Heart right ventricle (tissue), 16 donors: Measurements from ENCODE around the gene RABGAP1. TPM values are rescaled to one million over a fixed set of nuclear protein-coding genes. Genes with fewer than 3 reads are reported as not detected.
A peak's percentile ranks its signal among the peaks of the same experiment; 100 is the strongest.

Experiments used
- ATAC-seq, 8 donors: fragments of 200-7000 bp; cut with Tn5 transposase; one replicate each; pipeline ENCODE4 v1.9.1; 2020; ENCODE audit warnings: mild to moderate bottlenecking in 8 of 8, moderate library complexity in 8 of 8, moderate number of reproducible peaks in 1 of 8
- DNase-seq, 2 donors: peaks; one replicate each; pipeline ENCODE4 v3.0.0-alpha.2; 2020
- H3K27ac ChIP-seq, 10 donors: fragments of 200-600 bp; sonication (generic) in 2 of 10; one replicate each; pipeline versions ENCODE4 v1.5.0 to v1.8.0; 2020 to 2022; ENCODE audit warnings: mild to moderate bottlenecking in 3 of 10
- H3K27me3 ChIP-seq, 7 donors: fragments of 200-600 bp; one replicate each; pipeline ENCODE4 v1.8.0; 2021 to 2022; ENCODE audit warnings: mild to moderate bottlenecking in 2 of 7
- H3K36me3 ChIP-seq, 9 donors: fragments of 200-600 bp; sonication (generic) in 1 of 9; one replicate each; pipeline versions ENCODE4 v1.5.0 to v1.8.0; 2020 to 2022; ENCODE audit warnings: mild to moderate bottlenecking in 2 of 9
- H3K4me1 ChIP-seq, 9 donors: fragments of 200-600 bp; sonication (generic) in 1 of 9; one replicate each; pipeline versions ENCODE4 v1.5.0 to v1.8.0; 2020 to 2022; ENCODE audit warnings: mild to moderate bottlenecking in 4 of 9
- H3K4me3 ChIP-seq, 10 donors: fragments of 200-600 bp; sonication (generic) in 2 of 10; one replicate each; pipeline versions ENCODE4 v1.5.0 to v1.8.0; 2020 to 2022; ENCODE audit warnings: mild to moderate bottlenecking in 7 of 10, moderate library complexity in 2 of 10
- H3K9me3 ChIP-seq, 11 donors: fragments of 200-600 bp in 10 of 11; sonication (generic) in 2 of 11; one replicate each; pipeline versions ENCODE4 v1.5.0 to v1.8.0; 2013 to 2022; ENCODE audit warnings: mild to moderate bottlenecking in 2 of 11, control low read depth in 1 of 11, moderate library complexity in 1 of 11
- CTCF ChIP-seq, 9 donors: fragments of 200-600 bp; sonication (generic) in 2 of 9; IDR thresholded peaks; one replicate each; pipeline versions ENCODE4 v1.5.0 to v1.8.0; 2021 to 2022; ENCODE audit warnings: antibody characterized with exemption in 9 of 9, mild to moderate bottlenecking in 5 of 9, moderate library complexity in 1 of 9
- WGBS, 2 donors: extraction: QIAGEN DNeasy Blood & Tissue Kit; methylation state at CpG; one replicate each; pipeline ENCODE4 v1.1.7; 2013; ENCODE audit warnings: inconsistent platforms in 1 of 2; 5-methylcytosine and 5-hydroxymethylcytosine counted together
- intact Hi-C, 10 donors: fragments of 100-400 bp; cut with DNase I; formaldehyde crosslinking; loops; one replicate each; pipeline versions ENCODE4 v1.11.1 to v1.14.2; 2022
- polyA plus RNA-seq, 2 donors: library from polyadenylated mRNA; stranded (reverse); fragments of 200-250 nt; gene quantifications; one replicate each; pipeline ENCODE4 v1.2.3, GENCODE V29; 2013
- total RNA-seq, 10 donors: library from RNA; stranded (reverse); fragmentation: NEBNext Ultra II Directional in 3 of 10; extraction: Animal tissue kit (Norgen Biotek cat#: 25700) in 3 of 10; gene quantifications; one replicate each; pipeline versions ENCODE4 v1.2.1 to v1.2.4, GENCODE V29; 2021 to 2023
- donor health status: Arrhythmogenic right ventricular cardiomyopathy.
- donor health status: ischemic (EF 13 %, LVEDD 7.1; RV severe dilation, severe dysfunction).
- donor health status: healthy with polysubstance abuse.
- donor health status: DM: no; HTN: yes; CAD: no.
- donor health status: DM: no; HTN: no; CAD: no.
- donor health status: ischemic (EF 25% LVEDD 6.9; RV normal size, moderate dysfunction).
- donor health status: ischemic (EF 25% LVEDD 5.7; RV mildly dilated, moderate dysfunction).
- donor health status: healthy.
- donor health status: DM: yes; HTN: yes; CAD: no.
- donor health status: Ischemic cardiomyopathy.
- donor health status: ischemic (EF 35%, LVEDD 5.7; RV mildly dilated, moderate dysfunction).
- donor health status: nonischemic (EF 11% LVEDD 7.7; RV severe dilation, severe dysfunction).
- donor health status: DM: yes; HTN: yes; CAD: no.
- donor health status: PGD.
- donor health status: ischemic (EF 29% LVEDD 5.4; RV normal size, mild dysfunction).
- donor health status: nonischemic (EF 23%, LVEDD 6.1; RV moderate dilation, normal function).

The RABGAP1 gene
- total and polyA plus RNA-seq, 12 donors, result 9.3 to 62.3 (median 45.8) TPM

GRCh38 chr9:122975196-122975595 is 34.4 kb downstream of the RABGAP1 start:
- peak overlapping the region; percentile 2 to 69 (median 54) for H3K27ac ChIP-seq
- H3K36me3 ChIP-seq, result peaks cover 0 to 53% (median 0%) of the 10 kb centered on the region in 9 donors
- DNase-seq (no peak), ATAC-seq (peak in 3 of 8 donors; percentile 55 to 78 (median 55))
- H3K4me1 ChIP-seq, result peaks cover 0 to 33% (median 21%) of the 10 kb centered on the region in 9 donors
- no peak overlapping the region for H3K4me3 ChIP-seq
- WGBS, 2 donors, result 51 to 62% methylated on average over 2 of the region's 2 CpGs
- H3K9me3 ChIP-seq, result no peaks in the 10 kb centered on the region
- intact Hi-C loops, result loop anchor here in 1 of 10 donors (5.0 kb wide), 2 partner anchors 43 to 73 kb away; partner anchors contain the start of gene ZBTB26
- TF ChIP-seq CTCF (IDR thresholded peaks at IDR 0.05), result no peak
- no peaks in the 10 kb centered on the region for H3K27me3 ChIP-seq

- no peak for DNase-seq
- Histone ChIP-seq H3K4me1 (peaks cover 0 to 36% (median 21%) of the 10 kb centered on the region in 9 donors), H3K27me3 (no peaks in the 10 kb centered on the region), H3K36me3 (peaks cover 0 to 29% (median 0%) of the 10 kb centered on the region in 9 donors), H3K27ac (no peak overlapping the region), H3K9me3 (no peaks in the 10 kb centered on the region), H3K4me3 (no peak overlapping the region)
- no peak for ATAC-seq
- 49 to 72% methylated on average over 2 of the region's 2 CpGs for WGBS, 2 donors
- intact Hi-C loops, result loop anchor here in 1 of 10 donors (5.0 kb wide), 2 partner anchors 46 to 76 kb away; partner anchors contain the start of gene ZBTB26
- TF ChIP-seq CTCF (IDR thresholded peaks at IDR 0.05), result no peak
These were observed 37.8 kb downstream of the RABGAP1 start for GRCh38 chr9:122978601-122979000.

- Histone ChIP-seq H3K36me3 (peaks cover 0 to 67% (median 20%) of the 10 kb centered on the region in 9 donors), H3K27ac (no peak overlapping the region), H3K9me3 (no peaks in the 10 kb centered on the region), H3K4me3 (no peak overlapping the region), H3K4me1 (no peaks in the 10 kb centered on the region), H3K27me3 (no peaks in the 10 kb centered on the region)
- intact Hi-C loops, result loop anchor here in 4 of 10 donors (5.0 kb wide), 4 partner anchors 44 to 84 kb away; partner anchors contain the start of genes RABGAP1 (in 1 of the 4), RC3H2 (in 1 of the 4) and ZBTB6 (in 1 of the 4)
- DNase-seq, result no peak
- TF ChIP-seq CTCF (IDR thresholded peaks at IDR 0.05), result no peak
- 79% methylated on average over 5 of the region's 5 CpGs for WGBS, 2 donors
- ATAC-seq, result no peak
These were observed 45.2 kb downstream of the RABGAP1 start for GRCh38 chr9:122986010-122986409.

- Histone ChIP-seq H3K9me3 (no peaks in the 10 kb centered on the region), H3K36me3 (peaks cover 0 to 77% (median 20%) of the 10 kb centered on the region in 9 donors), H3K4me3 (no peak overlapping the region), H3K4me1 (peaks cover 0 to 8% (median 0%) of the 10 kb centered on the region in 9 donors), H3K27ac (no peak overlapping the region), H3K27me3 (no peaks in the 10 kb centered on the region)
- no peak for TF ChIP-seq CTCF (IDR thresholded peaks at IDR 0.05)
- no peak for DNase-seq
- intact Hi-C loops, result loop anchor here in 4 of 10 donors (5.0 kb wide), 4 partner anchors 46 to 86 kb away; partner anchors contain the start of genes RABGAP1 (in 1 of the 4), RC3H2 (in 1 of the 4) and ZBTB6 (in 1 of the 4)
- no peak for ATAC-seq
- WGBS, 2 donors, result 91 to 95% methylated on average over 2 of the region's 2 CpGs
These were observed 47.3 kb downstream of the RABGAP1 start for GRCh38 chr9:122988141-122988540.
